ENCODE results near the gene BCL2. TPM values are rescaled to one million over a fixed set of nuclear protein-coding genes. Genes with fewer than 3 reads are reported as not detected.

BCL2 gene
- total and polyA plus RNA-seq, 2 experiments from 2014 or later: 0.02 to 0.98 TPM

DNA sequence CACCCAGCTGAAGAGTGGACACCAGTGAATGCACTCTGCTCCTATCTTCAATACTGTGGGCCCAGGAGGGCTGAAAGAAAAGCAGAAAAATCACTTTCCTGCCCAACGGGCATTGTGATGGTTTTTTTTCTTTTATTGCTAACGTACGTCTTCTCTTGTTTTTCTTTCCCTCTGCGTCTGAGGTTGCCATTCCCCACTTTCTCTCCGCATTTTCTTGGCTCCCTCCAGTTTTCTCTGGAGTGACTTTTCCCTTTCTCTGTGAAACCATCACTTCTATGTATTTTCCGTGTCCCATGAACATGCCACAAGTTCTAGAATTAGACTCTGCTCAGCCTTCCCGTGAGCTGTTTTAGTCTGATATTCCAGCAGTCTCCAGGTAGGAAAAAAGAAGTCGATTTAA is 169.2 kb downstream of the BCL2 start:
- TF ChIP-seq, protein P1, sequence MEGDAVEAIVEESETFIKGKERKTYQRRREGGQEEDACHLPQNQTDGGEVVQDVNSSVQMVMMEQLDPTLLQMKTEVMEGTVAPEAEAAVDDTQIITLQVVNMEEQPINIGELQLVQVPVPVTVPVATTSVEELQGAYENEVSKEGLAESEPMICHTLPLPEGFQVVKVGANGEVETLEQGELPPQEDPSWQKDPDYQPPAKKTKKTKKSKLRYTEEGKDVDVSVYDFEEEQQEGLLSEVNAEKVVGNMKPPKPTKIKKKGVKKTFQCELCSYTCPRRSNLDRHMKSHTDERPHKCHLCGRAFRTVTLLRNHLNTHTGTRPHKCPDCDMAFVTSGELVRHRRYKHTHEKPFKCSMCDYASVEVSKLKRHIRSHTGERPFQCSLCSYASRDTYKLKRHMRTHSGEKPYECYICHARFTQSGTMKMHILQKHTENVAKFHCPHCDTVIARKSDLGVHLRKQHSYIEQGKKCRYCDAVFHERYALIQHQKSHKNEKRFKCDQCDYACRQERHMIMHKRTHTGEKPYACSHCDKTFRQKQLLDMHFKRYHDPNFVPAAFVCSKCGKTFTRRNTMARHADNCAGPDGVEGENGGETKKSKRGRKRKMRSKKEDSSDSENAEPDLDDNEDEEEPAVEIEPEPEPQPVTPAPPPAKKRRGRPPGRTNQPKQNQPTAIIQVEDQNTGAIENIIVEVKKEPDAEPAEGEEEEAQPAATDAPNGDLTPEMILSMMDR (IDR thresholded peaks at IDR 0.05; ENCODE audit: low read depth, low read length): no peak
- H3K4me1 ChIP-seq (ENCODE audit: low read depth): no peaks in the 10 kb centered on the region
- H3K27me3 ChIP-seq: no peaks in the 10 kb centered on the region
- H3K9me3 ChIP-seq (ENCODE audit: low read depth): no peaks in the 10 kb centered on the region
- no peak overlapping the region for H3K27ac ChIP-seq
- DNase-seq (ENCODE audit: low read depth in 1 of 2, low spot score in 1 of 2): no peak
- H3K36me3 ChIP-seq: no peaks in the 10 kb centered on the region
- H3K4me3 ChIP-seq: no peak overlapping the region

DNA sequence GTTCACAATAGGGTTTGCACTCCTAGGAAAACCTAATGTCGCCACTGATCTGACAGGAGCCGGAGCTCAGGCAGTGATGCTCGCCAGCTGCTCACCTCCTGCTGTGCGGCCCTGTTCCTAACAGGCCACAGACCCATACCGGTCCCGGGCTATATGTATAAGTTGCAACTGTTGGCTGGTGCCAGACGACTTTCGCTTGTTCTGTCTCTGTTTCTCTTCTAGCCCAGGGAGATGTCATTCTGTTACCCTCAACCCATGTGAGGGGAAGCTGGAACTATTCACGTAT is 170.3 kb downstream of the BCL2 start:
- no peaks in the 10 kb centered on the region for H3K27me3 ChIP-seq
- no peak overlapping the region for H3K27ac ChIP-seq
- TF ChIP-seq, protein P1 (IDR thresholded peaks at IDR 0.05; ENCODE audit: low read depth, low read length): no peak
- H3K4me1 ChIP-seq (ENCODE audit: low read depth): no peaks in the 10 kb centered on the region
- H3K36me3 ChIP-seq: no peaks in the 10 kb centered on the region
- DNase-seq (ENCODE audit: low read depth in 1 of 2, low spot score in 1 of 2): peak in 1 of 2 donors; percentile 6
- H3K9me3 ChIP-seq (ENCODE audit: low read depth): no peaks in the 10 kb centered on the region
- no peak overlapping the region for H3K4me3 ChIP-seq

DNA sequence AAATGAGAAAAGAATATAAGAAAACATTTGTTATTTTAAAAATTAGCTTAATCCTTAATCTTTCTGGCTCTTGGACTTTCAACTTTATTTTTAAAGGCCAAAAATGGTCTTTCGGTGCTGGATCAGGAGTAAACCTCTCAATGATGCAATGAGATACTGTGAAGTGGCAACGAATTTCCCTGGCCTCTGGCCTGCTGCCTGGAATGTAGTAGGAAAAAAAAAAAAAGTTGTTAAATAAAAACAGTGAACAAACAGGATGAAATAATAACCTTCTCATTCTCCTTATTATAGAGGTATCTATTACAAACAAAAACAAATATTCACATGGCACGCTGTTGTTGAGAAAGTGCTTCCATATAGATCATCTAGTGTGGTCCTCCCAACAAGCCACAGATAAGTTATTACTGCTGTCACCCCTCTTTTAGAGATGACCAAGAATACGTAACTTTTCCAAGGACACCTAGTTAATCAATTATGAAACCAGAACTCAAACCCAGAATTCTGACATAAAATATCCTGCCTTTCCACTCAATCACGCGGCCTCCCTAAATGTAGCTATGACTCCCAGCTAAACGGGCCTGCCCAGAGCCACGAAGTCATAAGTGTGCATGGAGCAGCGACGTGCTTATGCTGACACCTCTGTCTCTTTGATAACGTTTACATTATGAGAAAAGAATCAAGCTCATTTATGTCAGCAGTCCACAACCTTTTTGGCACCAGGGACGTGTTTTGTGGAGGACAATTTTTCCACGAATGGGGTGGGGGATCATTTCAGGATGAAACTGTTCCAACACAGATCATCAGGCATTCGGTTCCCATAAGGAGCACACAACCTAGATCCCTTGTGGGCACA is 170.9 kb downstream of the BCL2 start:
- no peaks in the 10 kb centered on the region for H3K27me3 ChIP-seq
- no peak overlapping the region for H3K27ac ChIP-seq
- no peaks in the 10 kb centered on the region for H3K36me3 ChIP-seq
- H3K9me3 ChIP-seq (ENCODE audit: low read depth): no peaks in the 10 kb centered on the region
- H3K4me3 ChIP-seq: no peak overlapping the region
- DNase-seq (ENCODE audit: low read depth in 1 of 2, low spot score in 1 of 2): peak in 1 of 2 donors; percentile 89
- TF ChIP-seq, protein P1 (IDR thresholded peaks at IDR 0.05; ENCODE audit: low read depth, low read length): no peak
- no peaks in the 10 kb centered on the region for H3K4me1 ChIP-seq (ENCODE audit: low read depth)

DNA sequence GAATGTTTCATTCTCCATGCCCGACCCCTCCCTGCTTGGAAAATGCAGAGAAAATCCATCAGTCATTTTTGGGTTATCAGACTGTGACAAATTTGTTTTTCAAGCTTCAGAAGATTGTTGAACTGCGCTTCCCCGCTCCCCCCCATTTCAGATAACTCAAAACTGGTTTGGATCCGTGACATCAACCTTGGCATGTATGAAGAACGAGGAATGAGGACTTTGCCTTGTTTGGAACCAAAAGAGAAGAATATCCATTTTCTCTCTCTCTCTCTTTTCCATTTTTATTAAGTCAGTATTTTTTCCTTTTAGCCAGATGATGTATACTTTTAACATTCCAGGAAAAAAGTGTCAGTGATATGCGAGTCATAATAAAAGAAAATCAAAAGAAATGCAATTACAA is 171.6 kb downstream of the BCL2 start:
- TF ChIP-seq, protein P1 (IDR thresholded peaks at IDR 0.05; ENCODE audit: low read depth, low read length): no peak
- Histone ChIP-seq H3K27ac (no peak overlapping the region), H3K4me1 (ENCODE audit: low read depth) (peaks cover 6% of the 10 kb centered on the region)

DNA sequence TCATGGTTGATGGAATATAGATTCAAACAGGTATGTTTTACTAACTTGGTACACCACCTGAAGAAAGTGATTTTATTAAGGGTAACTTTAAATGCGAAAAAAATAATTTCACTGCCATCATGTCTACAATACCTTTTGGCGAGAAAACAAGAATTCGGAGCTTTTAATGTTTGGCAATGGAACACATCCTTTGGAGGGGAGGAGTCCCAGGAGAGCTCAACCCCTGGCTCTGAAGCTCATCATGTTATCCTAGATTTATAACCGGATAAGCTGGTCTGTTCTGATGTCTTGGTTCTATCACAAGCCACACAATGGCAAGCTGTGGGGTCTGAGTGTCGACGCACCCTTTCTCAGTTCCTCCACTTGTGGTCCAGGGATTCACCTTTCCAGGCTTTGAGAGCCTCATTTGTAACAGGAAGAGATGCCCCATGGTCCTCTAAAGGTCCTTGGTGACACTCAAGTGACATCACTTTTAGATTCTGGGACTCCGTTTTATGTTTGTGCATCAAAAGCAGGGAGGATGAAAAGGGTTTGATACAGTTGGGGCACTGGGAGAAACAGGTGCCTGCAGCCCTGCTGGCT is 172.7 kb downstream of the BCL2 start:
- peaks cover 9% of the 10 kb centered on the region for H3K4me1 ChIP-seq (ENCODE audit: low read depth)
- no peak overlapping the region for H3K4me3 ChIP-seq
- DNase-seq (ENCODE audit: low read depth in 1 of 2, low spot score in 1 of 2): no peak

More for the DNA sequence above, 171.6 kb downstream of the BCL2 start:
- no peaks in the 10 kb centered on the region for H3K27me3 ChIP-seq
- DNase-seq (ENCODE audit: low read depth in 1 of 2, low spot score in 1 of 2): peak in 1 of 2 donors; percentile 9
- no peak overlapping the region for H3K4me3 ChIP-seq
- H3K9me3 ChIP-seq (ENCODE audit: low read depth): no peaks in the 10 kb centered on the region
- H3K36me3 ChIP-seq: no peaks in the 10 kb centered on the region

More for the DNA sequence above, 172.7 kb downstream of the BCL2 start:
- Histone ChIP-seq H3K36me3 (no peaks in the 10 kb centered on the region), H3K27ac (no peak overlapping the region), H3K9me3 (ENCODE audit: low read depth) (no peaks in the 10 kb centered on the region), H3K27me3 (no peaks in the 10 kb centered on the region)
- TF ChIP-seq, protein P1 (IDR thresholded peaks at IDR 0.05; ENCODE audit: low read depth, low read length): no peak

Measured in cardiac muscle cell (in vitro differentiated cells and primary cell).